Mesendoderm (in vitro differentiated cells): ENCODE measurements around the gene GPATCH2.

Experiments
- DNase-seq: peaks from one replicate; pipeline ENCODE4 v3.0.0; 2013
- H2AK5ac ChIP-seq: 2 replicates; pipeline ENCODE4 v1.6.1; 2013; ENCODE audit warnings: low read length, inconsistent platforms
- H2BK120ac ChIP-seq: 2 replicates; pipeline ENCODE4 v1.6.1; 2013; ENCODE audit warnings: low read depth, mild to moderate bottlenecking, low read length, moderate library complexity, mixed read lengths
- H2BK15ac ChIP-seq: replicated peaks from 2 replicates; pipeline ENCODE4 v1.6.1; 2013; ENCODE audit warnings: low read depth, mild to moderate bottlenecking, moderate library complexity
- H2BK5ac ChIP-seq: 2 replicates; pipeline ENCODE4 v1.6.1; 2013; ENCODE audit warnings: low read length, inconsistent platforms
- H3K18ac ChIP-seq: 2 replicates; pipeline ENCODE4 v1.6.1; 2013; ENCODE audit warnings: mild to moderate bottlenecking, low read length, mixed read lengths
- H3K23ac ChIP-seq: one replicate; pipeline ENCODE4 v1.6.1; 2013; ENCODE audit warnings: low read length
- H3K27ac ChIP-seq: 2 replicates; pipeline ENCODE4 v1.5.1; 2013; ENCODE audit warnings: low read depth, mild to moderate bottlenecking, inconsistent platforms, low read length, moderate library complexity
- H3K27me3 ChIP-seq: 2 replicates; pipeline ENCODE4 v1.6.1; 2013; ENCODE audit warnings: low read length, control low read depth, mild to moderate bottlenecking, inconsistent platforms; ENCODE audit not compliant: insufficient read depth, poor library complexity
- H3K36me3 ChIP-seq: 2 replicates; pipeline ENCODE4 v1.6.1; 2013; ENCODE audit warnings: low read length, inconsistent platforms; ENCODE audit not compliant: control insufficient read depth, insufficient read depth
- H3K4ac ChIP-seq: one replicate; pipeline ENCODE4 v1.6.1; 2013; ENCODE audit warnings: low read depth, mild to moderate bottlenecking, low read length, moderate library complexity
- H3K4me1 ChIP-seq: 2 replicates; pipeline ENCODE4 v1.6.1; 2013; ENCODE audit warnings: low read depth, low read length, inconsistent platforms; ENCODE audit not compliant: control insufficient read depth
- H3K4me2 ChIP-seq: 2 replicates; pipeline ENCODE4 v1.6.1; 2013; ENCODE audit warnings: low read length
- H3K4me3 ChIP-seq: 2 replicates; pipeline ENCODE4 v1.5.1; 2013; ENCODE audit warnings: mild to moderate bottlenecking, low read length
- H3K56ac ChIP-seq: one replicate; pipeline ENCODE4 v1.6.1; 2013; ENCODE audit warnings: low read length
- H3K79me1 ChIP-seq: 2 replicates; pipeline ENCODE4 v1.6.1; 2013; ENCODE audit warnings: low read length, inconsistent platforms
- H3K79me2 ChIP-seq: 2 replicates; pipeline ENCODE4 v1.6.1; 2013; ENCODE audit warnings: mild to moderate bottlenecking, low read length; ENCODE audit not compliant: control insufficient read depth, insufficient read depth
- H3K9ac ChIP-seq: 2 replicates; pipeline ENCODE4 v1.6.1; 2013; ENCODE audit warnings: low read length, inconsistent platforms
- H4K5ac ChIP-seq: one replicate; pipeline ENCODE4 v1.6.1; 2013; ENCODE audit warnings: low read length
- H4K8ac ChIP-seq: one replicate; pipeline ENCODE4 v1.6.1; 2013; ENCODE audit warnings: low read depth, mild to moderate bottlenecking, control low read depth, low read length, moderate library complexity
- WGBS: extraction: QIAGEN DNeasy Blood & Tissue Kit; methylation state at CpG from one replicate; pipeline ENCODE4 v1.1.7; 2013; ENCODE audit warnings: low lambda C conversion rate, missing lambda C conversion rate; ENCODE audit not compliant: insufficient coverage; ENCODE audit errors: extremely low coverage; 5-methylcytosine and 5-hydroxymethylcytosine counted together

The GPATCH2 gene

DNA sequence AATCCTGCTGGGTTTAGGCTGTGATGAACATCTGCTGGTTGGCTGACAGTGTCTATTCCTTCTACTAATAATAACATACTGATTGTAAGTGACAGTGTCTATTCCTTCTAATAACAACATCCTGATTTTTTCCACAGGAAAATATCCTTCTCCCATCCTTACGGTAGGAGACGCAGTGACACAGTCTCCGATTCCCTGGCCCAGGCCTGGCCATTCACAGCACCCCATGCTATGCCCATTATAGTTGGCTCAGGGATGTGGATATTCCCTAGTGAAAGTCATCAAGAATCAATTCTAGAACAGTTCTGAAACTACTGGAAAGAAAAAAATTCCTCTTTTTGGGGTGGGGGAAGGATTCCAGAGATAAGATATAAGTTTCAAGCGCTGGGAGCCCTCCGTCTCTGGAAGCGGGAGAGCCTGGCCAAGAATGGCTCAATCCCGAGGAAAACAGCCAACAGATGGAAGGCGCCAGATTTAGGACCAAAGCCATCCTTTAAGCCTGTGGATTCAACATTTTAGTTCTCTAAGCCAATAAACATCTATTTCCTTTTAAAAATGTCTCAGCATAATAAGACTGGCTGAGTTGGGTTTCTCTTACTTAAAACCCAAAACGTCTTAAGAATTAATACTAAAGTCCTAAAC lies 88.6 kb downstream of the GPATCH2 start:
- no peak overlapping the region for H4K5ac ChIP-seq
- no peaks in the 10 kb centered on the region for H3K79me1 ChIP-seq
- H3K36me3 ChIP-seq = no peaks in the 10 kb centered on the region
- H3K4me3 ChIP-seq = no peak overlapping the region
- no peaks in the 10 kb centered on the region for H3K27me3 ChIP-seq
- H2BK15ac ChIP-seq = no peak overlapping the region
- no peak overlapping the region for H3K4me2 ChIP-seq
- H3K23ac ChIP-seq = no peak overlapping the region
- no peak overlapping the region for H2AK5ac ChIP-seq
- no peak overlapping the region for H2BK5ac ChIP-seq
- no peaks in the 10 kb centered on the region for H3K79me2 ChIP-seq
- DNase-seq = no peak
- H3K18ac ChIP-seq = no peak overlapping the region
- H3K9ac ChIP-seq = no peak overlapping the region
- H2BK120ac ChIP-seq = no peak overlapping the region
- H4K8ac ChIP-seq = no peak overlapping the region
- no peak overlapping the region for H3K27ac ChIP-seq
- no peaks in the 10 kb centered on the region for H3K4me1 ChIP-seq
- WGBS = no CpG with 5 or more reads among the region's 9 CpGs
- no peak overlapping the region for H3K4ac ChIP-seq
- no peak overlapping the region for H3K56ac ChIP-seq

GRCh38 chr1:217540321-217540720 lies 90.6 kb downstream of the GPATCH2 start:
- Histone ChIP-seq H4K8ac (no peak overlapping the region), H3K79me1 (no peaks in the 10 kb centered on the region), H3K4me1 (no peaks in the 10 kb centered on the region), H3K18ac (no peak overlapping the region), H3K27ac (no peak overlapping the region), H2AK5ac (no peak overlapping the region), H3K9ac (no peak overlapping the region), H3K4me2 (no peak overlapping the region), H2BK15ac (no peak overlapping the region), H3K36me3 (no peaks in the 10 kb centered on the region), H3K56ac (no peak overlapping the region), H2BK5ac (no peak overlapping the region), H2BK120ac (no peak overlapping the region), H3K23ac (no peak overlapping the region), H3K4me3 (no peak overlapping the region), H3K4ac (no peak overlapping the region), H4K5ac (no peak overlapping the region), H3K27me3 (no peaks in the 10 kb centered on the region), H3K79me2 (no peaks in the 10 kb centered on the region)
- no peak for DNase-seq
- WGBS = no CpG with 5 or more reads among the region's 2 CpGs

DNA sequence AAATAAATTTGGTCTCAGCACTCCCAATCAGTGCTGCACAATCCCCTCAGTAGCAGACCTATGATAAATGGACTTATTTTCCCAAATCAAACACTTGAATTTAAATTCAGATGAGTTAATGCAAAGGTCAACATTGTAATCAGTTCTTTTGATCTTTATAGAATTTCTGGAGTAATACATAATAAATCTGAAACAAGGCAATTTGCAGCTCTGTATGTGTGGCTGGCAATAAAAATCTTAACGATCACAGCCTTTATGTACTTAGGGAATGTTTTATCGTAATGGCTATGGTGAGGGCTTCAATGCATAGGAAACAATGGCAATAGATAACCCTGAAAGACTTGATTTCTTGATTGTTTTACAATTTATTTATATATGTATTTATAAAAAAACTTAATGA lies 91.4 kb downstream of the GPATCH2 start:
- no peak overlapping the region for H3K4ac ChIP-seq
- H3K36me3 ChIP-seq = no peaks in the 10 kb centered on the region
- no peak overlapping the region for H4K8ac ChIP-seq
- H3K4me1 ChIP-seq = no peaks in the 10 kb centered on the region
- H2BK5ac ChIP-seq = no peak overlapping the region
- no peak overlapping the region for H4K5ac ChIP-seq
- no CpG with 5 or more reads among the region's 2 CpGs for WGBS
- H3K4me2 ChIP-seq = no peak overlapping the region
- H3K9ac ChIP-seq = no peak overlapping the region
- no peak overlapping the region for H3K4me3 ChIP-seq
- no peak overlapping the region for H3K27ac ChIP-seq
- no peak overlapping the region for H2BK120ac ChIP-seq
- no peaks in the 10 kb centered on the region for H3K79me1 ChIP-seq
- no peak overlapping the region for H3K18ac ChIP-seq
- H3K79me2 ChIP-seq = no peaks in the 10 kb centered on the region
- no peak overlapping the region for H3K56ac ChIP-seq
- no peak overlapping the region for H2AK5ac ChIP-seq
- no peak for DNase-seq
- H3K23ac ChIP-seq = no peak overlapping the region
- H2BK15ac ChIP-seq = no peak overlapping the region
- no peaks in the 10 kb centered on the region for H3K27me3 ChIP-seq

- no peak overlapping the region for H3K4ac ChIP-seq
- no peak overlapping the region for H3K27ac ChIP-seq
- no peak overlapping the region for H3K56ac ChIP-seq
- H3K4me1 ChIP-seq = no peaks in the 10 kb centered on the region
- no peak overlapping the region for H2BK15ac ChIP-seq
- H3K4me3 ChIP-seq = no peak overlapping the region
- no peaks in the 10 kb centered on the region for H3K79me2 ChIP-seq
- no peaks in the 10 kb centered on the region for H3K27me3 ChIP-seq
- H3K4me2 ChIP-seq = no peak overlapping the region
- no peak overlapping the region for H4K5ac ChIP-seq
- no peak overlapping the region for H3K18ac ChIP-seq
- no peak overlapping the region for H3K23ac ChIP-seq
- H2BK120ac ChIP-seq = no peak overlapping the region
- no peak overlapping the region for H2BK5ac ChIP-seq
- H2AK5ac ChIP-seq = no peak overlapping the region
- no peak overlapping the region for H3K9ac ChIP-seq
- no peaks in the 10 kb centered on the region for H3K79me1 ChIP-seq
- no CpG with 5 or more reads among the region's 9 CpGs for WGBS
- H4K8ac ChIP-seq = no peak overlapping the region
- H3K36me3 ChIP-seq = no peaks in the 10 kb centered on the region
- DNase-seq = no peak
Measured at GRCh38 chr1:217535601-217536377, 95.1 kb downstream of the GPATCH2 start.

DNA sequence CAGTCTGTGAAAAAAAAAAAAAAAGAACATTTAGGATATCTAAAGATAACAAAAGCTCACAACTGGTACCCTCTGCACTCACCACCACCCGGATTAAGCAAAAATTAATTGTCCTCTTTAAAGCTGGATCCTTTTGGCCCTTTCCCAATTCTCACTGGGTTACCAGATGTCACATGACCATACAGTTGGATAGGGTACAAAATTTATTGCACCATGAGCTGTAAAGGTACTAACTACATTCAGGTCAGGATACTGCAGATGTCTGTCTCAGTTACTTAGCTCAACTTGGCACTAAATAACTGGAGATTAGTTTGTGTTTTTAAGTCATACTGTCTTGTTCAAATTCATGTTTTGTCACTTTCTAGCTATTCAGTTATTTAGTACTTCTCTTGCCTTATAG lies 96.3 kb downstream of the GPATCH2 start:
- Histone ChIP-seq H3K79me1 (no peaks in the 10 kb centered on the region), H4K5ac (no peak overlapping the region), H3K4me2 (no peak overlapping the region), H3K79me2 (no peaks in the 10 kb centered on the region), H3K36me3 (no peaks in the 10 kb centered on the region), H4K8ac (no peak overlapping the region), H3K4ac (no peak overlapping the region), H3K27me3 (no peaks in the 10 kb centered on the region), H2BK15ac (no peak overlapping the region), H2BK5ac (no peak overlapping the region), H2AK5ac (no peak overlapping the region), H3K18ac (no peak overlapping the region), H3K4me1 (no peaks in the 10 kb centered on the region), H3K4me3 (no peak overlapping the region), H2BK120ac (no peak overlapping the region), H3K56ac (no peak overlapping the region), H3K27ac (no peak overlapping the region), H3K9ac (no peak overlapping the region), H3K23ac (no peak overlapping the region)
- no peak for DNase-seq
- no CpG with 5 or more reads among the region's 1 CpG for whole genome bisulfite sequencing
